SIG-M5 treated with dmso at 0.1 percent for 504 hours (cell line): ENCODE measurements around the gene HSPA12A.

Experiments used
- DNase-seq: peaks from one replicate; lab custom pipeline; 2025; ENCODE audit not compliant: unreplicated experiment; lab: John Stamatoyannopoulos, UW

Gene HSPA12A

DNA sequence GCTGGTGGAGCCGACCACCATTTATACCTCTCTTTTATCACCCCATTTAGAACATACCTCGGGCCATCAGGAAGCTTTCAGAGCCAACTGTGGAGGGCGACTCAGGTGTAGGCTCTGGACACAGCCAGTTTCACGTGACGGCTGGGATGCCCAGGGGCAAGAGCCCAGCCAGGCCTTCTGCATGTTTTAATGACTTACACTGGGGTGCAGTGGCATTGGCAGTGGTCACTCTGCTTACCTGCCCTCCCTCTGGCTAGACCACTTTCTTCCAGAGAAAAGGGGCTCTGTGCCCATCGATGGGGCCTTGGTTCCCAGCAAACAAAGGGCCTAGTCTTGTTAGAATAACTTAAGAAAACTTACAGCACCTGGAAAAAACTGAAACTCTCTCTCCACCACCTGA lies 71.7 kb downstream of the HSPA12A start:
- no peak for DNase-seq

DNA sequence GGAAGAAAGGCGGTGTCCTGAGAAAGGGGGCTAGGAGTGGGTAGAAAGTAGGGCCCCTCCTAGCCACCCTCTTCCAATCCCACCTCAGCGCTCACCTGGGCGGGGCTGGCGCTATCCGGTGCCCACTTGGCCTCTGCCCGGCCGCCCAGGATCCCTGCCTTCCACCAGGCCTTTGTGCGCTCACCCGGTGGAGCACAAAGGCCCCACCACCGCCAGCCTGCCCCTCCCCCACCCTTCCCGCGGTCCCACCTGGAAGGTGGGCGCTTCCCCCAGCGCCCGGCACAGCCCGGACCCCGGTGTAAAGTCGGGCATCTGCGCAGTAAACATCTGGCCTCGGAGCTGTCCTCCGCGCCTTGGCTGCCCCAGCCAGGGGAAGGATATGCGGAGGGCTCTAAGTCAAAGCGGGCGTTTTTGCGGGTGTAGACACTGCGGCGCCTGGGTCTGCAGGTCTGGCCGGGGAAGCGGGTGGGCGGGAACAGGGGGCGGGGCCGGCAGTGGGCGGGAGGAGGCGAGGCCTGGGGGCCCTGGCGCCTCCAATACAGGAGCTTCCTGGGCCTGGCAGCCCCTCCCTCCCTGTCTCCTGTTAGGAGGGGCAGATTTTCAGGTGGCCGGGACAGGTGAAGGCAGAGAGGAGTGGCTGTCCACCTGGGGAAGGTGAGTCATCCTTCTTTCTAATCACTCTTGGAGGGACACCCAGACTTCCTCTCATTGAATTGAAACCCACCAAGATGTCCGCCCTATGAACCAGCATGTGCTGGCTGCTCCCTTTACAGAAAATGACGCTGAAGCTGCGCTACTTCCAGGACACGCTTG lies 72.3 kb downstream of the HSPA12A start:
- DNase-seq: no peak

DNA sequence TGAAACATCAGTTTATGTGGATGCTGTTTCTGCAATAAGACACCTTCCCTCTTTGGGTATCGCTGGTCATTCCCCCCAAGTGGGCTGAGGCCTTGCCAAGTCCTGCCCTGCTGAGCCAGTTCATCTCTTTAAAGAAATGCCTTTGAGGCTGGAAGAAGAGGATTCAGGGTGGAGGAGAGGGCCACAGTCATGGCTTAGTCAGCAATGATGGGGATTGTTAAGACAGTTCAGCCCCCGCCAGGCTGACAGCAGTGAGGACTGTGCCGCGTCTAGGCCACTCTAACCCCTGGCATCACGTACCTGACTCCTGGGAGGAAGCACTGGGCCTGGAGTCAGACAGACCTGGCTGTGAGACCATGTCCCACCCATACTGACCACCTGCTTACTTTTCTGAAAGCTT lies 73.3 kb downstream of the HSPA12A start:
- no peak for DNase-seq

DNA sequence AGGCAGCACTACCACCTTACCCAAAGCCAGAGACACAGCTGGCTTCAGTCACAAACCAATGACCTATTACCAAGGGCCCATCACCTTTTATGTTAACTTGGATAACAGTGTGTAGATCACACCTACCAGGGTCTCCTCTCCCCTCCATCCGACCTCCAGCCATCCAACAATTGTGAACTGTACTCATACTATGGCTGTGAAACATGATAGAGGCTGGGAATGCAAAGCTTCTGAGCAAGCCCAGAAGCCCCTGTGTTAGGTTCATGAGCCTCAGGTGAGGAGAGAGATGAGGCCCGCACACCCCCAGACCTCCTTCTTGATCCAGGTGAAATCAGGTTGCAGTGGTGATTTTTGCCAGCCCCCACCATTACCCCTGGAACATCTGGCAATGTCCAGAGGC lies 73.9 kb downstream of the HSPA12A start:
- no peak for DNase-seq

DNA sequence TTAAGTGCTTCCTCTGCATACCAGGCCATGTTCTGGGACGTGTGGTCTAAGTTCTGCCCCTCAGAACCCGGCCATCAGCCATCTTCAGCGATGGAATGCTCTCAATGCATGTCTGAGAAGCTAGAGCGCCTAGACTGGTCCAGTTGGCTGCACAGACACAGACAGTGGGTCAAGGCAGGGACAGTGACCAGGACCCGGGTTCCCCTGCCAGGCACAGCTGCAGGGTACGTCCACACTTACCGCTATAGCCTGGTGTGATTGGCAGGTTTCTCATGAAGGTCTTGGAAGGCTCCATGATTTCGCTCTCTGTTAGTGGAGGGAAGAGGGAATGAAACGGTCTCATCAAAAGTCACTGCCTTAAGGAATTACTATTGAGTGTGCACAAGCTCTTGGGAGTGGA lies 74.3 kb downstream of the HSPA12A start:
- DNase-seq: no peak

DNA sequence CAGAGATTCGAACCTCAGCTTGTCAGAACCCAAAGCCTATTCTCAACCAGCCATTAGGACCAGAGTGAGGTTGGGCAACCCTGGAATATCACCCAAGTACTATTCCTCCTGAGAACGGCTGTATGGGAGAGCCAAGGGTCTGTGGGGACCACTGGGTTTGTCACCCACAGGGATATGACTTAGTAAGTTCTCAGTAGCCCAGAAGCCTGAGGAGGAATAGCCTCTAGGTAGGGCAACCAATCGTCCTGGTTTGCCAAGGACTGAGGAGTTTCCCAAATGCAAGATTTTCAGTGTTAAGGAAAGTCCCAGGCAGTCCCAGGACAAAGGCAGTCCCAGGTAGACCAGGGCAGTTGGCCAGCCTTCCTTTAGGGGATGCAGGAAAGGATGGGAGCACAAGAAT lies 74.9 kb downstream of the HSPA12A start:
- no peak for DNase-seq

DNA sequence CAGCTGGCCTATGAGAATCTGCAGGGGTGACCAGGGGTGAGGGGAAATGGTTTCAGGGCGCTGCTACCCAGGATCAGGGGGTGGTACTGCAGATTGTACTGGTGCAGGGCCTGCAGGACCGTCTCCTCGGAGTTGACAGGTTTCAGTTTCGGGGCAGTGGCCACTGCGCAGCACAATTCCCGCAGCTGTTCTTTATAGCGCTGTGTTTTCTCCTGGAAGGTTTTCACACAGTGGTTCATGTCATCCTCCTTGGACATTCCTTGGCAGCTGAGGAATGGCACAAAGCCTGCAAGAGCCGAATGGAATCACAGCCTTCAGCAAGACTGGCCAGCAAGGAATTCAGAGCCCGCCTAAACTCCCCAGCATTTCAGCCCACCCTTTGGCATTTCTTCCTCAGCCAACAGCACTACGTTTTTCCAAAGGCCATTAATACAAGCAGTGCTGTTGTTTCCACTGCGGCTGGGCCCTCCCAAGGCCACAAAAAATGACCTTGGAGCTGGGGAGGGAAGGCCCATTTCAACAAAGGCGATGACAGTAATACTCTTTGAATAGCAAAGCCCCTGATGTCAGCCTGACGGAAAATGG lies 76.7 kb downstream of the HSPA12A start:
- DNase-seq: no peak

DNA sequence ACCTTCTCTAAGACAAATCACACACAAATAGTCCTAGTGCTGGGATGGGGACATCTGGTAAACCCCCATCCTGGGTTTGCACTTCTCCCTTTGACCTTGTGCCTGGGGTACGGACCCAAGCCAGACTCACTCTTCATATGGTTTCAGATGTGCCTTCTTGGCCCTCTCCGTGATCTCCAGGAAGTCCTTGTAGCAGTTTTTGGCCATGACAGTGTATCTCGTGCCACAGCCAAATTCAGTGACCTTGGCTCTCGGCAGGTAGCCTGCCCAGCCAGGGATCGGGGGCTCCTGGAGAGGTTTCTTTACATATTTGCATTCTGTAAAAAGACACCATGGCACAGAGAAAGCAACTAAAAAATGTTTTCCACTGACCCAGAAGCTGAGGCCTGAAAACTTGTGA lies 77.7 kb downstream of the HSPA12A start:
- DNase-seq: no peak

DNA sequence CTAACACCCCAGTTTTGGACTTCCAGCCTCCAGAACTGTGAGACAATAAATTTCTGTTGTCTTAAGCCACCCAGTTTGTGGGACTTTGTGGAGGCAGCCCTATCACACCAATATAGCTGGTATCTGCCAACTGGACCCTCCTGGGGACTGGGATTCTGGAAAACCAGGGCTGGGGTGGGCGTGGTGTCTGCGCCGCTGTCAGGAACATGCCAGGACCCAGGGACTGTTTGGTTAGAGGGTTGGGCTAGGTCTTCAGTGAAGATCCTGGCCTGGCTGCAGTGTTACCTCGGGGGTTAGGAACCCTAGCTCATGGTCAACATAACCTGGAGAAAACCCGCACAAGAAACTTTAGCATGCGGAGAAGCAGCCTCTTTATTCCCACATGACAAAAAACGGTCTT lies 79.0 kb downstream of the HSPA12A start:
- DNase-seq: no peak

DNA sequence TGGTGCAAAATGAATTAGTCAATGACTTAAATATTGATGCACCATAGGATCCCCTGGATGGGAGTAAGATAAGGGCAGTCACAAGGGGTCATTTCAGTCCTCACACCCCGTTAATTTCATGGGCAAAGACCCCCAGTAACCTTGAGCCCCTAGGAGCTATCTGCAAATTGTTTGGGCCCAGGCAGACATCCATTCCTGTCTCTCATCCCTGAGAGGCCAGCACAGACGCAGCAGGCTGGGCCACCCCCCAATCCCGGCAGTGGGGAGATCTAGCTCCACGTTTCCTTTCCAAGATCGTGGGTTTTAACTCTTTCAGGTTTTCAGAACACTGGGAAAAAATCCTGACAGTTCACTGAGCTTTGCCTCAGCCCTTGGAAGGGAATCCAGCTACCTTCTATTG lies 81.5 kb downstream of the HSPA12A start:
- DNase-seq: no peak

DNA sequence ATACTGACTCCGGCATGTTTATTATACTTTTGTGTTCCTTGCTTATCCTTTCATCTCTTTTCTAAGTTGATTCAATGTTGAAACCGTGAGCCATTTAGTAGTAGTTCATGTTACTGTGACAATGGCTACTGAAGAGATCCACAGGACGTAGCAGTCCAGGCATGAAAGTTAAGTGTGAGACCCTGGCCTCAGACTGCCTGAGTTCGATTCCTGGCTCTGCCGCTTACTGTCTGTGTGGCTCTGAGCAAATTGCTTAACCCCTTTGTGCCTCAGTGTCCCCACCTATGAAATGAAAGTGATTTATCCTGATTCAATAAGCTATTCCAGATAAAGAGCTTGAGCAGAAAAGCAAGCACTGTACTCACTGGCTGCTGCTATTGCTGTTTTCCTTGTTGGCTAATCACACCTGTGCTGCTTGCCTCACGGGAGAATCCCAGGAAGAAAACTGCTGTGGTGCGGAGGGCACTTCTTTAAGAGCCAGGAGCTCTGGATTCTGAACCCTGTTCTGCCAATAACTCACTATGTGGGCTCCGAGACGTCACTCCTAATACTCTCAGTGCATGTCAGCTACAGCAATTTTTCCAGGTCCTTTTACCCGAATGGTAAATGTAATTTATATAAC lies 83.2 kb downstream of the HSPA12A start:
- no peak for DNase-seq

DNA sequence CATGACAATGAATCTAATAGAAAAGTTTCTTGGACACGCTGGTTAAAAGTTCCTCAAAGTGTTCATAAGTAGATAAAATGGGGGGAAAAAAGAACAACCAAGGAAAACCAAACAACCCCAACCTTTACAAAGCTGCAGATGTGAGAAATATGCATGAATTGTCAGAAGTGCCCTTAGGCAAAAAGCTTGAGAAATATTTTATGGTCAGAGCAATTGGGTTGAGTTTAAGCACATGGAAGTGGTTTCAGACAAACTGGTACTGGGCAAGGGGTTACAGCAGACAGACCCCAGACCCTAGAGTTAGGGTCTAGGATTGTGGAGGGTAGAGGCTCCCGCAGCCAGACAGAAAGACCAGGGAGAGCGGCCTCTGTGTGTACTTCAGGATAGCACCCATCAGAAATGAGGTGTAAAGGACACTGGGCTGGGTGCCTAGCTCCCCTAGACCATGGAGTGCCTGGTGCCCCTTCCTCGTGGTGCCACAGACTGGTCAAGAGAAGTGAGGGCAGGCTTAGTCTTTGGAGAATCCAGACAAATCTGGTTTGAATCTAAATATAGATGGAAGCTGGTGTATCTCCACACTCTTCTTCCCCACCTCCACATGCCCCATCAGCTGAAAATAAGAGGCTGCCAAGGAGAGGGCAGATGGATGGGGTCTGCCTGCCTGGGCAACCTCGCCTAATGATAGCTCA lies 84.4 kb downstream of the HSPA12A start:
- DNase-seq: no peak

DNA sequence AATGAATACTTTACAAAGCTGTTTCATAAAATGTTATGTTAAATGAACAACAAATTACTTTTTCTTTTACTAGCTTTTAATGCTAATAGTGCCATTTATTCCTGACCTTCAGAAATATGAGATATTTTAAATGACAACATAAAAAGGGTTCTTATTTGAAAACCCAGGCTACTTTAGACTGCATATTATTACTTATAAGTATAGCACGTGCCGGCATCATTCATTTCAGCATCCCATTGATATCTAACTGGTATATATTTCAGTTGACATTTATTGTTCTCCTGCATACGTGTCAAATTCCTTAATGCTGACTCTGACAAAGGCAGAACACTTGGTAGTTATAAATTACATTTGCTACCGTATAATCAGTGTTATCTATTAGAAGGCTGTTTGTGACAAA lies 86.3 kb downstream of the HSPA12A start:
- DNase-seq: no peak

DNA sequence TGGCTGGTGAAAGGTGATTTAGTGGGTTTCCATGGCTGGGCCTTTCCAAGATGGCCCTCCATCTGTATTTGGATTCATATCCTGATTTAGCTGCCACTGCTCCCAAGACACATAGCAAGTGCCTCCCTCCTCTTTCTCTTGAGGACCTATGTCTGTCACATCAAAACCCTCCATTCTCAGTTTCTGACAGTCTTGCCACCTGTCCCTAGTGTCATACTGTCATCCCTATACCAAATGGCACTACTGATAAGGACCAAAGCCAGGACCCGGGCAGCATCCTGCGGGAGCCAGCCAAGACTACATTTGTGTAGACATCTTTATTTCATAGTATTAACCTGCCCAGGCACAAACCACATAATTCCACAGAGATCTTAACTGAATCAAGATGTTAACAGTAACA lies 86.8 kb downstream of the HSPA12A start:
- DNase-seq: no peak

DNA sequence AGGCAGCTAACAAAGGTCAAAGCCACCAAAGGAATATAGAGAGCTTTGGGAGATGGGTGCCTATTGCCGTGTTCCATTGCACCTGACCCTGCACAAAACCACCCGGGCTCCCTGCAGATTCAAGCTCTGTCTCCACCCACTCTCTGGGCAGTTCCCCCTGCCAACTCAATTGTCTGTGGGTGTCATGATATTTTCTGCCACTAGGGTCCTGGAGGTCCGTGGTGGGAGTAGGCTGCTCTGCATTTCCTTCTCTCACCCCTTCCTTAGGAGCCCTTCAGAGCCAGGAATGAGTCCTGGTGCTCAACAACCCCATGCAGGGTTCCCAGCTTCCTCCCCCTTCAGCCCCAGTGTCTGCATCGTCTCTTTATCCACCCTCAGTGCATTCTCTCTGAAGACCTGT lies 87.5 kb downstream of the HSPA12A start:
- no peak for DNase-seq

DNA sequence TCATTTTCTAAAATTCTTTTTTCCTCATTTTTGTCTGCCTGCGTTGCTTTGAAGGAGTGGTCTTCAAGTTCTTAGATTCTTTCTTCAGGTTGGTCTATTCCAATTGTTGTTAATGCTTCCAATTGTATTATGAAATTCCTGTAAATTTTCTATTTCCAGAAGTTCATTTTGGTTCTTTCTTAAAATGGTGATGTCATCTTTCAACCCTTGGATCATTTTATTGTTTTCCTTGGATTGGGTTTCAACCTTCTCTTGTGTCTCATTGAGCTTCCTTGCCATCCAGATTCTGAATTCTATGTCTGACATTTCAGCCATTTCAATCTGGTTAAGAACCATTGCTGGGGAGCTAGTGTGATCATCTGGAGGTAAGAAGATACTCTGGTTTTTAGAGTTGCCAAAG lies 88.5 kb downstream of the HSPA12A start:
- DNase-seq: no peak

DNA sequence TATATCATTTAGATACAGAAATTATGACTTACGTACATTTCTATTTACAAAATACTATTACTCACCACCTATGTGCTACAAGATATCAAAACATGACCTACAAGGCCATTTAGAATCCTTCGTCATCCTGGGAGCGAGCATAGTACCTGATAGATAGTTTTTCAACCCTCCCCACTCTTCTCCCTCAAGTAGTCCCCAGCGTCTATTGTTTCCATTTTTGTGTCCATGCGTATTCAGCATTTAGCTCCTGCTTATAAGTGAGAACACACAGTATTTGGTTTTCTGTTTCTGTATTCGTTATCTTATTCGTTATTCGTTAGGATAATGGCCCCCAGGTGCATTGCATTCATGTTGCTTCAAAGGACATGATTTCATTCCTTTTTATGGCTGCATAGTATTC lies 93.5 kb downstream of the HSPA12A start:
- no peak for DNase-seq

DNA sequence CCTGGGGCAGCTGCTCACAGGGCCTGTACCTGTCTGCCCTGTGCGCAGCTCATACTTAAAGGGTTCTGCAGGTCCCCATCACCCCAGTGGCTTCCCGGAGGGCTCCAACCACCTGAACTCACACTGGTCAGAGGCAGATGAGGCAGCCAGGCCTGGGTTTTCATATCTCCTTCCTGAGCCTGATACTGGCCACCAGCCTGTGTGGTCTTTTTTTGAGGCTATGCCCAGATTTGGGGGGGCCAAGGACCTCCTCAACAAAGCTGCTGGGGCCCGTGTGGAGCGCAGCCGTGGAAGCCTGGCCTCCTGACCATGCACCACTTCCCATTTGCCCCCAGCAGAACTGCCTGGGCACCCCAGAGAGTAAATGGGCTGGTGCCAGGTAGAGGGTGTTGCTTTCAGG lies 95.9 kb downstream of the HSPA12A start:
- DNase-seq: no peak

DNA sequence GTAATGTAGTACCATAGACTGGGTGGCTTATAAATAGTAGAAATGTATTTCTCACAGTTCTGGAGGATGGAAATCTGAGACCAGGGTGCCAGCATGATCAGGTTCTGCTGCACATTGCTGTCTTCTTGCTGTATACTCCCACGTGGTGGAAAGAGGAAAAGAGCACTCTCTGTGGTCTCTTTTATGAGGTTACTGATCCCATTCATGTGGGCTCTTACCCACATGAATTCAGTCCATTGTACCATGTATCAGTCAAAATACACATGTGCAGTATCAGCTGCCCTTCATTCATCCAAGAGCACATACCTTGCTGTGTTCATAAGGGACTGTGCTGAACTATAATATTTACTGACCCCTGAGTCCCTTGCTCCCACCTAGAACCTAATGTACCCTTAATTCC lies 104.5 kb downstream of the HSPA12A start:
- DNase-seq: no peak

DNA sequence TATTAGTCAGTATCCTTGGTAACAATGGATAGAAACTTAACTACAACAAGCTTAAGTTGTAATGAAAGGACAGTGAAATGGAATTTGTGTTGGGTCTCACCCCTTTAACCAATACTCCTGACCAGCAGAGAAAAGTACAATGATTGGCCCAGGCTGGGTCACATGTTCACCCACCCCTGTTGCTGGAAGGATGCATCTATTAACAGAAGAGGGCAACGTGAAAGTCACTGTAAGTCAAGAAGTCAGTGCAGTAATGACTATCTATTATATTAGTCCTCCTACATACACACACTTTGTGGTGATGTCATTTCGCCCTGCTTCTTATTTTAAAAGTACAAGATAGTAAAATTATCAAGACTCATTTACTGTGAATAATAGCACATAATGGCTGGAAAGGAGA lies 105.4 kb downstream of the HSPA12A start:
- no peak for DNase-seq

DNA sequence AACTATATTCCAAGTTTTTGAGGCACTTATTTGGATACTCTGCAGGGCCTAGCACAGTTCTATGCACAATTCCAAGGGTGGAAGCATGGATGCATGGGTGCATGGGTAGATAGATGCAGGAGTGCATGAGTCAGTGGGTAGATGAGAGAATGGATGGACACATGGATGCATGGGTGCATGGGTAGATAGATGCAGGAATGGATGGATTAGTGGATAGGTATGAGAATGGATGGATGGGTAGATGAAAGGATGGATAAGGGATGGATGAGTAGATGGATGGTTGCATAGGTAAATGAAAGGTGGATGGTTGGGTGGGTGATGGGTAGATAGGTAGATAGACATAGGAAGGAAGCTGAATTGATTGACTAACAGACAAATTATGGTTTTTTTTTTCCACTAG lies 106.0 kb downstream of the HSPA12A start:
- no peak for DNase-seq
